Measurements from ENCODE around the gene FAM163B. TPM values are rescaled to one million over a fixed set of nuclear protein-coding genes. Genes with fewer than 3 reads are reported as not detected.

Gene FAM163B
- total and polyA plus RNA-seq, 2 donors (not counting 3 experiments of a cell fraction or from before 2014, with no cell fraction given), result not detected

DNA sequence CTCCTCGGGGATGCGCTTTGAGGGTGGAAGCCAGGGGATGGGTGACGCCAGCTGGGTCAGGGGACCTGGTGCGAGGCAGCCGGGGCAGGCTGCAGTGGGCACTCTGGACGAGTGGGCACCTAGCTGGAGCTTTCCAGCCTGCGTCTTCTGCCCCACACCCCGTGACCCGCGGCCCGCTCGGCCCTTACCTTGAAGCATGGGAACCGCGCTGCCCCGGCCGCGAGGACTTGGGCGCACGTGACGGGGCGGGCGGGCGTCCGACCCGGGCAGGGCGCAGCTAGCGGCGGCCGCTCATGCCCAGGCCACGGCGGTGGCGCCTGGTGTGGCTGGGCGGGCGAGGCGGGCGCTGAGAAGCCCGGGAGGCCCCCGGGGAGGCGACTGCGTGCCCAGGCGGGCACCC is 300 bp downstream of the FAM163B start:
- TF ChIP-seq POLR2A (IDR thresholded peaks at IDR 0.05; ENCODE audit: low read depth, low read length) (no peak), MYC (IDR thresholded peaks at IDR 0.05; ENCODE audit: low read depth, low read length) (no peak), POLR2AphosphoS5 (IDR thresholded peaks at IDR 0.05; ENCODE audit: insufficient read depth, low read depth, low read length) (no peak), JUN (IDR thresholded peaks at IDR 0.05; ENCODE audit: borderline replicate concordance, insufficient read depth, insufficient read length, low read depth) (no peak), EZH2 (IDR thresholded peaks at IDR 0.05; ENCODE audit: borderline replicate concordance, low read depth, low read length, severe bottlenecking) (no peak), GATA2 (IDR thresholded peaks at IDR 0.05; ENCODE audit: insufficient read depth, insufficient read length, low read depth, low read length) (no peak), MAX (IDR thresholded peaks at IDR 0.05; ENCODE audit: insufficient read depth, insufficient read length) (no peak), FOS (IDR thresholded peaks at IDR 0.05; ENCODE audit: borderline replicate concordance, insufficient read depth, low read length) (no peak)
- TF ChIP-seq, protein P1, sequence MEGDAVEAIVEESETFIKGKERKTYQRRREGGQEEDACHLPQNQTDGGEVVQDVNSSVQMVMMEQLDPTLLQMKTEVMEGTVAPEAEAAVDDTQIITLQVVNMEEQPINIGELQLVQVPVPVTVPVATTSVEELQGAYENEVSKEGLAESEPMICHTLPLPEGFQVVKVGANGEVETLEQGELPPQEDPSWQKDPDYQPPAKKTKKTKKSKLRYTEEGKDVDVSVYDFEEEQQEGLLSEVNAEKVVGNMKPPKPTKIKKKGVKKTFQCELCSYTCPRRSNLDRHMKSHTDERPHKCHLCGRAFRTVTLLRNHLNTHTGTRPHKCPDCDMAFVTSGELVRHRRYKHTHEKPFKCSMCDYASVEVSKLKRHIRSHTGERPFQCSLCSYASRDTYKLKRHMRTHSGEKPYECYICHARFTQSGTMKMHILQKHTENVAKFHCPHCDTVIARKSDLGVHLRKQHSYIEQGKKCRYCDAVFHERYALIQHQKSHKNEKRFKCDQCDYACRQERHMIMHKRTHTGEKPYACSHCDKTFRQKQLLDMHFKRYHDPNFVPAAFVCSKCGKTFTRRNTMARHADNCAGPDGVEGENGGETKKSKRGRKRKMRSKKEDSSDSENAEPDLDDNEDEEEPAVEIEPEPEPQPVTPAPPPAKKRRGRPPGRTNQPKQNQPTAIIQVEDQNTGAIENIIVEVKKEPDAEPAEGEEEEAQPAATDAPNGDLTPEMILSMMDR (IDR thresholded peaks at IDR 0.05; ENCODE audit: extremely low read depth in 1 of 2, insufficient read depth in 1 of 2, low read depth in 1 of 2, low read length in 2 of 2), result no peak
- Histone ChIP-seq H3K9ac (replicated peaks; ENCODE audit: extremely low read depth, insufficient read depth, low read length) (no peak overlapping the region), H3K9me3 (replicated peaks; ENCODE audit: control insufficient read depth, insufficient read depth, low read length) (no peaks in the 10 kb centered on the region), H3K4me2 (ENCODE audit: insufficient read depth, low read length) (no peak overlapping the region), H3K27me3 (ENCODE audit: control insufficient read depth in 2 of 2, insufficient read depth in 2 of 2, low read length in 2 of 2) (peaks cover 0 to 3% of the 10 kb centered on the region in 2 experiments), H3K4me3 (replicated peaks in 1 of 3; ENCODE audit: insufficient read depth in 1 of 3, low read depth in 1 of 3, low read length in 3 of 3) (no peak overlapping the region), H3K4me1 (ENCODE audit: control insufficient read depth, extremely low read depth, insufficient read depth, low read length) (no peaks in the 10 kb centered on the region), H2AFZ (ENCODE audit: low read depth, low read length) (no peak overlapping the region), H3K9me1 (replicated peaks; ENCODE audit: control insufficient read depth, extremely low read depth, insufficient read depth, low read length) (no peaks in the 10 kb centered on the region), H4K20me1 (replicated peaks; ENCODE audit: control insufficient read depth, extremely low read depth, insufficient read depth, low read length) (no peaks in the 10 kb centered on the region), H3K27ac (ENCODE audit: insufficient read depth, low read depth, low read length) (no peak overlapping the region), H3K36me3 (ENCODE audit: control insufficient read depth in 2 of 2, extremely low read depth in 1 of 2, insufficient read depth in 2 of 2, low read length in 2 of 2) (no peaks in the 10 kb centered on the region), H3K79me2 (ENCODE audit: control insufficient read depth, insufficient read depth, low read length) (no peaks in the 10 kb centered on the region)
- POLR2A ChIA-PET, result no interaction called here
- CTCF ChIA-PET, result interaction anchor here (0.9 kb wide), 1 partner anchor 12 kb away, joined by 3 read pairs; no protein-coding TSS in a partner anchor
- dilution Hi-C loops (cut with MboI; ENCODE audit: extremely low pct_ligation_motif_present, low sequenced_read_pairs), result no loop called here
- FAIRE-seq, result no peak
- intact Hi-C loops (cut with micrococcal nuclease), result no loop called here
- no peak for DNase-seq (ENCODE audit: low read depth, low spot score)
- no TSS peak for BruUV-seq (replicated peaks)

All from endothelial cell of umbilical vein (primary cell).